Measurements from ENCODE around the gene CHCHD6.

DNA sequence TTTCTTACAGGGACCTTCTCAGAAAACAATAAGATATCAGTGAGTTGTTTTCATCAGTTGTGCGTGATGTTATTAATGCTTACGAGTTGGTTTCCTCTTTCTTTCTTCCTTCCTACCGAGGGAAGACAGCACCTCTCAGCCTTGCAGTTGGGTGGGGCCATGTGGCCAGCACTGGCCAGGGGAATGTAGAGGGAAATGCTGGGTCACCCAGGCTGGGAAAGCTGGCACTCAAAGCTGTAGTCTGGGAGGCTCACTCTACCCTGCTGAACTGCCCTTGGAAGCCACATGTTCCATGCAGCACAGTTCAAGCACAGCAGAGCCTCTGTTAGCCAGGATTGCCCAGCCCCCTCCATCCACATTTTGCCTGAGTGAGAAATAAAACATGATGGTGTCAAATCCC, 10.1 kb upstream of the CHCHD6 start:
- TF ChIP-seq GATA2 (IDR thresholded peaks at IDR 0.05; ENCODE audit: low read depth, low read length) = no peak
- no peak for TF ChIP-seq GATA3 (IDR thresholded peaks at IDR 0.05; ENCODE audit: low read depth, low read length)
